Fibroblast of mammary gland (primary cell): Measurements from ENCODE around the gene YWHAG.
A peak's percentile ranks its signal among the peaks of the same experiment; 100 is the strongest.

Experiments used
- DNase-seq: peaks from one replicate; pipeline ENCODE4 v3.0.0-alpha.2; 2010; ENCODE audit warnings: low read depth
- H3K4me3 ChIP-seq: 2 replicates; pipeline ENCODE4 v1.5.1; 2011; ENCODE audit warnings: low read depth, mild to moderate bottlenecking, low read length, moderate library complexity; ENCODE audit not compliant: control insufficient read depth
- TF ChIP-seq, protein P1 (sequence below): conservative IDR thresholded peaks from 2 replicates; pipeline ENCODE4 v1.5.1; 2011; ENCODE audit warnings: low read depth, low read length, inconsistent platforms; ENCODE audit not compliant: control insufficient read depth, insufficient read depth

YWHAG gene

DNA sequence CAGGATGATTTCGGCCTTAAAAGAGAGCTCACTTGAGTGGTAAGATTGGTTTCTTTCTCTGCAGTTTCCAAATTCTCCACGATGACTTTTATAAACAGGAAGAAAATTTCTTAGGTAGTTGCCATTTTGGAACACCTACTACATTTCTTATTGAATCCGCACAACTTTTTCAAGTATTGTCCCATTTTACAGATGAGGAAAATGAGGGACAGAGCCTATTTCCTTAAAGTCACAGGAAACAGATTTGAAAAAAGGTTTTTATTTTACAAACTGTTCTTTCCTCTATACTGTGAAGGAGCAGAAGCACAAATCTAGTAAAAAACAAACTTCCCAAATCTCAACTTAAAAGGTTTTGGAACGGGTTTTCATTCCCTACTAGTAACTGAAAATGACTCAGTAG is 2.7 kb downstream of the YWHAG start:
- no peak overlapping the region for H3K4me3 ChIP-seq
- DNase-seq = peak; percentile 40
- TF ChIP-seq, protein P1, sequence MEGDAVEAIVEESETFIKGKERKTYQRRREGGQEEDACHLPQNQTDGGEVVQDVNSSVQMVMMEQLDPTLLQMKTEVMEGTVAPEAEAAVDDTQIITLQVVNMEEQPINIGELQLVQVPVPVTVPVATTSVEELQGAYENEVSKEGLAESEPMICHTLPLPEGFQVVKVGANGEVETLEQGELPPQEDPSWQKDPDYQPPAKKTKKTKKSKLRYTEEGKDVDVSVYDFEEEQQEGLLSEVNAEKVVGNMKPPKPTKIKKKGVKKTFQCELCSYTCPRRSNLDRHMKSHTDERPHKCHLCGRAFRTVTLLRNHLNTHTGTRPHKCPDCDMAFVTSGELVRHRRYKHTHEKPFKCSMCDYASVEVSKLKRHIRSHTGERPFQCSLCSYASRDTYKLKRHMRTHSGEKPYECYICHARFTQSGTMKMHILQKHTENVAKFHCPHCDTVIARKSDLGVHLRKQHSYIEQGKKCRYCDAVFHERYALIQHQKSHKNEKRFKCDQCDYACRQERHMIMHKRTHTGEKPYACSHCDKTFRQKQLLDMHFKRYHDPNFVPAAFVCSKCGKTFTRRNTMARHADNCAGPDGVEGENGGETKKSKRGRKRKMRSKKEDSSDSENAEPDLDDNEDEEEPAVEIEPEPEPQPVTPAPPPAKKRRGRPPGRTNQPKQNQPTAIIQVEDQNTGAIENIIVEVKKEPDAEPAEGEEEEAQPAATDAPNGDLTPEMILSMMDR = no peak

- TF ChIP-seq, protein P1 = no peak
- DNase-seq = no peak
- H3K4me3 ChIP-seq = no peak overlapping the region
These were observed 3.6 kb downstream of the YWHAG start for GRCh38 chr7:76354981-76355730.

- no peak overlapping the region for H3K4me3 ChIP-seq
- TF ChIP-seq, protein P1 = no peak
- no peak for DNase-seq
These were observed 4.3 kb downstream of the YWHAG start for GRCh38 chr7:76354516-76354915.

DNA sequence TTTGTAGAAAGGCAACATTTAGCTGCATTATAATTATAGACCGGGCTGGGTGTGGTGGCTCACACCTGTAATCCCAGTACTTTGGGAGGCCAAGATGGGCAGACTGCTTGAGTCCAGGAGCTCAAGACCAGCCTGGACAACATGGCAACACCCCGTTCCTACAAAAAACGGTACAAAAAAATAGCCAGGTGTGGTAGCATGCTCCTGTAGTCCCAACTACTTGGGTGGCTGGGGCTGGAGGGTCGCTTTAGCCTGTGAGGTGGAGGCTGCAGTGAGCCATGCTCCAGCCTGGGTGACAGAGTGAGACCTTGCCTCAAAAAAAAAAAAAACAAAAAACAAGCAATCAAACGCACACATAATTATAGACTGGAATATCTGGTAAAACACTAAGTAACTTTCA is 5.0 kb downstream of the YWHAG start:
- DNase-seq = no peak
- TF ChIP-seq, protein P1 = no peak
- no peak overlapping the region for H3K4me3 ChIP-seq

DNA sequence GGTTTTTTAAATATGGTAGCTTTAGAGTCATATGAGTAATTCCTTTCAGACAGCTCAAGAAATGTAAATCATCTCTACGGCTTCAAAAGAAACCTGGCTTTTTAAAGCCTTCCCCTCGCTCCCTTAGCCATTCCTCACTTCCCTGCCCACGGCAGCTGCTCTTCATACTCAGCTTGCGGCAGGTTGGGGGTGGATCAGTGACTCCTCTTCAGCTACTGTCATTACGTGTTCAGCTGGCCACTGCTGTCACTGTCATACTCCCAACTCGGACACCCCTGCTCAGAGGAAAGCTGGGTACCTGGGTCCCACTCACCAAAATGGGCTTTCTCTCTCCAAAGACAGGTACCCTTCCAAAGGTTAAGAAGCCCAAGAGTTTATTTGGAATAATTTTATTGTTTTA is 6.6 kb downstream of the YWHAG start:
- TF ChIP-seq, protein P1 = no peak
- DNase-seq = peak; percentile 61

GRCh38 chr7:76351372-76351771 is 7.4 kb downstream of the YWHAG start:
- DNase-seq = no peak
- TF ChIP-seq, protein P1 = no peak
- H3K4me3 ChIP-seq = no peak overlapping the region

More for the DNA sequence above, 6.6 kb downstream of the YWHAG start:
- H3K4me3 ChIP-seq = no peak overlapping the region
